ENCODE results near the gene REXO5. TPM values are rescaled to one million over a fixed set of nuclear protein-coding genes. Genes with fewer than 3 reads are reported as not detected.

REXO5 gene
- total and polyA plus RNA-seq, 2 of the 13 experiments (the other 11 are each of a cell fraction or from before 2014, with no cell fraction given), result 5.9 to 13.1 TPM

GRCh38 chr16:20806168-20807050 lies at the start of gene REXO5, which contains the start of gene ERI2 (continued):
- TF ChIP-seq KIAA2018 (CRISPR knock-in tag; IDR thresholded peaks at IDR 0.05; ENCODE audit: borderline replicate concordance) (peak; percentile 99), YEATS4 (CRISPR knock-in tag; IDR thresholded peaks at IDR 0.05; ENCODE audit: borderline replicate concordance) (peak; percentile 99), FOXA1 (IDR thresholded peaks at IDR 0.05) (no peak), FOXA1 (CRISPR knock-in tag; IDR thresholded peaks at IDR 0.05) (0 out of 2 replicates have a peak, but pooled peaks have one; percentile 27), GRHL1 (CRISPR knock-in tag; conservative IDR thresholded peaks at IDR 0.05) (no peak), TOE1 (CRISPR knock-in tag; IDR thresholded peaks at IDR 0.05) (peak; percentile 97), PATZ1 (CRISPR knock-in tag; IDR thresholded peaks at IDR 0.05) (peak; percentile 83), GTF2F1 (IDR thresholded peaks at IDR 0.05; ENCODE audit: low read length) (peak; percentile 15; the same call in 1 of the 2 replicates), PAXIP1 (CRISPR knock-in tag; conservative IDR thresholded peaks at IDR 0.05) (peak; percentile 80), ZNF790 (CRISPR knock-in tag; IDR thresholded peaks at IDR 0.05; ENCODE audit: borderline replicate concordance) (peak; percentile 93), NFKBIZ (CRISPR knock-in tag; IDR thresholded peaks at IDR 0.05) (peak; percentile 94), HNRNPK (IDR thresholded peaks at IDR 0.05; ENCODE audit: low read depth, low read length, poor library complexity, severe bottlenecking) (peak; percentile 85)

Measured in HepG2 (cell line).